ENCODE results near the gene SEC61A1. TPM values are rescaled to one million over a fixed set of nuclear protein-coding genes. Genes with fewer than 3 reads are reported as not detected.
A peak's percentile ranks its signal among the peaks of the same experiment; 100 is the strongest.

Gene SEC61A1
- total RNA-seq (2022) (372 and 394 TPM in 2 replicates), Bru-seq, nascent RNA (percentile 96 among the genes with signal in this experiment), BruChase-seq, experiment 1, labeled RNA remaining after a 6-hour chase (percentile 99 among the genes with signal in this experiment), BruChase-seq, experiment 2, labeled RNA remaining after a 2-hour chase (percentile 98 among the genes with signal in this experiment)
- long read RNA-seq, transcript SEC61A1-201 (12 exons, 3,635 nt), result major isoform, 302 of 461 reads
- long read RNA-seq, partial matches to known transcripts, result 45 of 461 reads
- long read RNA-seq, other reads (novel, unspliced or antisense), result 111 of 461 reads

DNA sequence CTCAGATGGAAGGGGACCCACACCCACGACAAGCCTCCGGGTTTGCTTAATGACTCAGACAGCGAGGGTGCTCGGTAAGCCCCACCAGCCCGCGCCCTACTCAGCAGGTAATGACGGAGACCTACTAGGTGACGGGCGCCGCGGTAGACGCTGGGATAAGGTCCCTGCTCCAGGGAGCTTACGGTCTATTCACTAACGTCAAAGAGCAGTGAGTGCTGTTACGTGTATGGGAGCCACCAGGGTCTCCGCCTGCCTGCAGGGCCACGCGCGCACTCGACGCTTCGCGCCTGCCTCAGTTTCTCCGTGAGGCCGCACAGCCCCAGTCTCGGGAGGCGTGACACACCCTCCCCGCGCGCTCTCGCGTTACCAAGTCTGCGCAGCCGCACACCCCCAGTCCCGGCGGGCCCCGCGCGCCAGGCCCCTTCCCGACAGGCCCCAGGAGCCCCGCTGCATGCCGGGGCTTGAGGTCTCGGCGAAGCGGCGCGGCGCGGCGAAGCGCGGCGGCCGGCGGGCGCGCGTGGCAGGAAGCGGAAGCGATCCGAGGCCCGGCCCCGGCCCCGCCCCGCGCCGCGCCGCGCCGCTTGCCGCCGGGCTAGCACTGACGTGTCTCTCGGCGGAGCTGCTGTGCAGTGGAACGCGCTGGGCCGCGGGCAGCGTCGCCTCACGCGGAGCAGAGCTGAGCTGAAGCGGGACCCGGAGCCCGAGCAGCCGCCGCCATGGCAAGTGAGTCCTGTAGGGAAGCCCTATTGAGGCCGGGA is at the start of gene SEC61A1:
TSS of gene SEC61A1 (plus strand) at position 601 of the 758 bp plus-strand sequence. CDS start at position 717, 116 bp downstream.
- H3K27ac Mint-ChIP-seq (ENCODE audit: unreplicated experiment), result peak within 1 kb of the TSS; percentile 93
- no TSS peak for BruUV-seq (replicated peaks)
- no peak for TF ChIP-seq CTCF (IDR thresholded peaks at IDR 0.05; ENCODE audit: unreplicated experiment)
- H3K27me3 Mint-ChIP-seq (ENCODE audit: unreplicated experiment), result peaks cover 6% of the 10 kb centered on the region
- CTCF ChIA-PET, result no interaction called here
- peaks cover 58% of the 10 kb centered on the region for H3K36me3 Mint-ChIP-seq (ENCODE audit: insufficient read depth, unreplicated experiment)
- H3K4me1 Mint-ChIP-seq (ENCODE audit: low read depth, unreplicated experiment), result peaks cover 42% of the 10 kb centered on the region
- peak within 1 kb of the TSS; percentile 89 for H3K4me3 Mint-ChIP-seq (ENCODE audit: low read depth, unreplicated experiment)
- H3K9me3 Mint-ChIP-seq (ENCODE audit: low read depth, unreplicated experiment), result no peaks in the 10 kb centered on the region
- intact Hi-C loops (cut with micrococcal nuclease; ENCODE audit: unreplicated experiment), result no loop called here
- peak; percentile 100 for DNase-seq

DNA sequence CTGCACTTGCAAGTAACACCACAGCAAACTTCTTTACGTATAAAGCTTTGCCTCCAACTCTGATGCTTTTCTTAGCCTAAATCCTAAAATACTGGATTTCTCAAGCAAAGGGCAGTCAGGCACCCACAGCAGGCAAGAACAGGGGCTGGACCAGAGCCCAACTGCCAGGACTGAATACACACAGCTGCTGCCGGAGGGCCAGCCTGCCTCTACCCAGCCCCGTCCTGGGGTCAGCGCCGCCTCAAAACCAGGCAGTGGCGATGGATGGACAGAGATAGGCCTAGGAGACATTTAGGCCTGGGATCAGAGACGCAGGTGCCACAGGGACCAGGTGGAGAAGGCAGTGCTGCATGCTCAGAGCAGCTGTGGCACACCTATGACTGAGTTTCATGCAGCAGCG is 47.6 kb upstream of the SEC61A1 start:
- TF ChIP-seq CTCF (IDR thresholded peaks at IDR 0.05; ENCODE audit: unreplicated experiment), result no peak
- Mint-ChIP-seq H3K4me3 (ENCODE audit: low read depth, unreplicated experiment) (no peak overlapping the region), H3K36me3 (ENCODE audit: insufficient read depth, unreplicated experiment) (no peaks in the 10 kb centered on the region), H3K9me3 (ENCODE audit: low read depth, unreplicated experiment) (no peaks in the 10 kb centered on the region), H3K4me1 (ENCODE audit: low read depth, unreplicated experiment) (no peaks in the 10 kb centered on the region), H3K27me3 (ENCODE audit: unreplicated experiment) (peaks cover 75% of the 10 kb centered on the region), H3K27ac (ENCODE audit: unreplicated experiment) (no peak overlapping the region)
- no TSS peak for BruUV-seq (replicated peaks)
- no peak for DNase-seq
- intact Hi-C loops (cut with micrococcal nuclease; ENCODE audit: unreplicated experiment), result no loop called here
- CTCF ChIA-PET, result interaction anchor here (0.6 kb wide), 1 partner anchor 592 kb away, joined by 7 read pairs; no protein-coding TSS in a partner anchor

DNA sequence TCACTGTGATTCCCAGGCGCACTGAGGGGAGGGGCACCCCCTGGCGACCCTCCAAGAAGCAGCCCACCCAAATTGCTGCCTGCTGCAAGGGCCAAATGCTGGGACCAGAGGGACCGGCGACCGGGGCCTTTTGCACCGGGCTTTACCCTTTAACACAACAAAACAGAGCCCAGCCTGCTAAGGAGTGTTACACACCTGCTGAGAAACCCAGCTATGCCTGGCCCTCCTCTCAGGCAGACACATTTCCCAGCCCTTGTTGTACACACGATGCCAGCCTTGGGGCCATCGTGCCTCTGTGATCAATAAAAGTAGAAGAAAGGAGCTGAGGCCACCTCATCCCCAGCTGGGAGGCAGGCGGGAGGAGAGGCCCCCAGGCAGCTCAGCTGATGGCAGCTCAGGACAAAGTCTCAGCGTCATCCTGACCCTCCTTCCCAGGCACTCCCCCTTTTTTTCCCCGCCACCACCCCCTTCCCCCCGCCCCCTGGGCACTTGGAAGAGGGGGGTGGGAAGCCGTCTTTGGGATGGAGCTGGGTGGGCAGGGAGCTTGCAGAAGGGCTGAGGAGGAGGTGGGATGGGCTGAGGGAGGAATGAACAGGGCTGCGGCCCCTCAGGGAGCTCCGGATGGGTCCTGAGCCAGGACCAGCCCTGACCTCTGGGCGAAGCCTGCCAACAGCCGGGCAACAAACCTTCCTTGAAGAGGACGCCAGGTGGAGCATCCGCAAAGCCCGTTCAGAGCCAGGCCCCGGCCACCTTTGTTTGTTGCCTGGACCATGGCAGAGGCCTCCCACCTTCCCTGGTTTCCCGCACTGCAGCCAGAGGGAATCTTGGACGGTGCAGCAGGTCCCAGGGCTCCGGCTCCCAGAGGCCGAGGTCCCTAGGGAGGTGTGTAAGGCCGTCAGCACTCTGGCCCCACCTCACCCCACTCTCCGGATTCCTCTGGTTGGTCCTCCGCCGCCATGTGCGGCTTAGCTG is 45.9 kb upstream of the SEC61A1 start:
- DNase-seq, result no peak
- no peak for TF ChIP-seq CTCF (IDR thresholded peaks at IDR 0.05; ENCODE audit: unreplicated experiment)
- H3K9me3 Mint-ChIP-seq (ENCODE audit: low read depth, unreplicated experiment), result no peaks in the 10 kb centered on the region
- peaks cover 17% of the 10 kb centered on the region for H3K4me1 Mint-ChIP-seq (ENCODE audit: low read depth, unreplicated experiment)
- no peak overlapping the region for H3K4me3 Mint-ChIP-seq (ENCODE audit: low read depth, unreplicated experiment)
- H3K27ac Mint-ChIP-seq (ENCODE audit: unreplicated experiment), result no peak overlapping the region
- peaks cover 4% of the 10 kb centered on the region for H3K36me3 Mint-ChIP-seq (ENCODE audit: insufficient read depth, unreplicated experiment)
- intact Hi-C loops (cut with micrococcal nuclease; ENCODE audit: unreplicated experiment), result no loop called here
- CTCF ChIA-PET, result interaction anchor here (0.6 kb wide), 2 partner anchors 16 to 1369 kb away, joined by 3 to 4 read pairs; no protein-coding TSS in a partner anchor
- BruUV-seq (replicated peaks), result no TSS peak
- peaks cover 67% of the 10 kb centered on the region for H3K27me3 Mint-ChIP-seq (ENCODE audit: unreplicated experiment)

- Mint-ChIP-seq H3K9me3 (ENCODE audit: low read depth, unreplicated experiment) (no peaks in the 10 kb centered on the region), H3K4me3 (ENCODE audit: low read depth, unreplicated experiment) (no peak overlapping the region), H3K27ac (ENCODE audit: unreplicated experiment) (no peak overlapping the region), H3K36me3 (ENCODE audit: insufficient read depth, unreplicated experiment) (peaks cover 6% of the 10 kb centered on the region), H3K27me3 (ENCODE audit: unreplicated experiment) (peaks cover 61% of the 10 kb centered on the region), H3K4me1 (ENCODE audit: low read depth, unreplicated experiment) (peaks cover 22% of the 10 kb centered on the region)
- TF ChIP-seq CTCF (IDR thresholded peaks at IDR 0.05; ENCODE audit: unreplicated experiment), result no peak
- intact Hi-C loops (cut with micrococcal nuclease; ENCODE audit: unreplicated experiment), result no loop called here
- CTCF ChIA-PET, result interaction anchor here (0.6 to 0.9 kb wide), 2 partner anchors 126 to 1370 kb away, joined by 3 to 6 read pairs; no protein-coding TSS in a partner anchor
- no peak for DNase-seq
- no TSS peak for BruUV-seq (replicated peaks)
Observed at GRCh38 chr3:128007033-128007424, 45.2 kb upstream of the SEC61A1 start.
